RWPE1 (cell line): ENCODE data around the gene HIRIP3.

Source experiments
- CTCF ChIA-PET: fragments of 350-600 bp; sonication (Branson Sonifier 250); formaldehyde crosslinking; extraction: SDS; loops from one replicate; lab custom pipeline; 2021; lab: Yijun Ruan, JAX
- POLR2A ChIA-PET: fragments of 400-600 bp; formaldehyde crosslinking; extraction: SDS; loops from one replicate; lab custom pipeline; 2020; ENCODE audit warnings: antibody characterized with exemption; ENCODE audit not compliant: low non-redundant PET; lab: Yijun Ruan, JAX
- DNase-seq: peaks from one replicate; pipeline ENCODE4 v3.0.0; 2012; ENCODE audit warnings: low spot score
- H3K27ac ChIP-seq: fragments of 450-650 bp; 2 replicates; pipeline ENCODE4 v1.5.1; 2017
- CTCF ChIP-seq: fragments of 450-650 bp; conservative IDR thresholded peaks from 2 replicates; pipeline ENCODE4 v1.5.1; 2017; ENCODE audit warnings: low read depth, mild to moderate bottlenecking

HIRIP3 gene

GRCh38 chr16:29984764-29985147 lies 10.7 kb downstream of the HIRIP3 start:
- H3K27ac ChIP-seq, result no peak overlapping the region
- DNase-seq, result no peak
- no peak for TF ChIP-seq CTCF
- ChIA-PET CTCF (no interaction called here), POLR2A (no interaction called here)

- CTCF ChIA-PET, result no interaction called here
- no peak for DNase-seq
- H3K27ac ChIP-seq, result peak overlapping the region; percentile 13; the same call in 1 of the 2 replicates
- TF ChIP-seq CTCF, result no peak
- POLR2A ChIA-PET, result no interaction called here
These were observed 11.2 kb downstream of the HIRIP3 start for GRCh38 chr16:29984137-29984763.

GRCh38 chr16:29983420-29984136 lies 11.8 kb downstream of the HIRIP3 start:
- ChIA-PET POLR2A (no interaction called here), CTCF (interaction anchor here (1.0 kb wide), 1 partner anchor 10 kb away, joined by 5 read pairs; no protein-coding TSS in a partner anchor)
- TF ChIP-seq CTCF, result no peak
- DNase-seq, result no peak
- peak overlapping the region; percentile 13; the same call in 1 of the 2 replicates for H3K27ac ChIP-seq

GRCh38 chr16:29982560-29983419 lies 12.6 kb downstream of the HIRIP3 start:
- no peak for DNase-seq
- 0 out of 2 replicates have a peak overlapping the region, but pooled peaks have one; percentile 13 for H3K27ac ChIP-seq
- no peak for TF ChIP-seq CTCF
- ChIA-PET POLR2A (no interaction called here), CTCF (interaction anchor here (1.0 kb wide), 1 partner anchor 11 kb away, joined by 5 read pairs; no protein-coding TSS in a partner anchor)

GRCh38 chr16:29978564-29979270 lies 16.7 kb downstream of the HIRIP3 start:
- CTCF ChIA-PET, result no interaction called here
- POLR2A ChIA-PET, result no interaction called here
- no peak for DNase-seq
- TF ChIP-seq CTCF, result no peak
- 0 out of 2 replicates have a peak overlapping the region, but pooled peaks have one; percentile 2 for H3K27ac ChIP-seq
